H9 (cell line): Measurements from ENCODE around the gene PGBD1. TPM values are rescaled to one million over a fixed set of nuclear protein-coding genes. Genes with fewer than 3 reads are reported as not detected.

Source experiments
- DNase-seq: peaks from one replicate; pipeline ENCODE4 v3.0.0-alpha.2; 2017
- H2AFZ ChIP-seq: one replicate; pipeline ENCODE4 v1.6.1; 2013; ENCODE audit warnings: mild to moderate bottlenecking, low read length, control low read depth, moderate library complexity
- H2AK5ac ChIP-seq: 2 replicates; pipeline ENCODE4 v1.6.1; 2013; ENCODE audit warnings: low read length, control low read depth, mixed read lengths; ENCODE audit not compliant: insufficient read length
- H2BK120ac ChIP-seq: one replicate; pipeline ENCODE4 v1.6.1; 2013; ENCODE audit warnings: low read depth, mild to moderate bottlenecking, low read length, control low read depth, inconsistent platforms; ENCODE audit not compliant: poor library complexity, severe bottlenecking
- H2BK12ac ChIP-seq: 2 replicates; pipeline ENCODE4 v1.6.1; 2013; ENCODE audit warnings: low read length, control low read depth, mixed read lengths, low read depth; ENCODE audit not compliant: insufficient read length
- H2BK15ac ChIP-seq: 2 replicates; pipeline ENCODE4 v1.6.1; 2013; ENCODE audit warnings: low read depth, low read length, control low read depth
- H2BK20ac ChIP-seq: one replicate; pipeline ENCODE4 v1.6.1; 2013; ENCODE audit warnings: low read depth, mild to moderate bottlenecking, low read length, control low read depth, inconsistent platforms; ENCODE audit not compliant: poor library complexity, severe bottlenecking
- H2BK5ac ChIP-seq: 2 replicates; pipeline ENCODE4 v1.6.1; 2013; ENCODE audit warnings: low read length, control low read depth, mixed read lengths; ENCODE audit not compliant: insufficient read length
- H3K14ac ChIP-seq: 2 replicates; pipeline ENCODE4 v1.6.1; 2013; ENCODE audit warnings: low read length, control low read depth; ENCODE audit not compliant: insufficient read depth
- H3K18ac ChIP-seq: 2 replicates; pipeline ENCODE4 v1.6.1; 2013; ENCODE audit warnings: low read depth, mild to moderate bottlenecking, mixed read lengths, low read length, control low read depth; ENCODE audit not compliant: insufficient read length
- H3K23ac ChIP-seq: 2 replicates; pipeline ENCODE4 v1.6.1; 2013; ENCODE audit warnings: low read length, control low read depth, mixed read lengths, low read depth; ENCODE audit not compliant: insufficient read length
- H3K23me2 ChIP-seq: 2 replicates; pipeline ENCODE4 v1.6.1; 2013; ENCODE audit warnings: low read depth, mild to moderate bottlenecking, mixed read lengths, low read length, control low read depth; ENCODE audit not compliant: insufficient read length, poor library complexity, severe bottlenecking
- H3K27ac ChIP-seq: 2 replicates; pipeline ENCODE4 v1.5.1; 2013; ENCODE audit warnings: low read length, control low read depth, mixed read lengths, low read depth; ENCODE audit not compliant: insufficient read length
- H3K27me3 ChIP-seq: 2 replicates; pipeline ENCODE4 v1.6.1; 2013; ENCODE audit warnings: low read length, control low read depth, inconsistent platforms; ENCODE audit not compliant: insufficient read depth
- H3K4ac ChIP-seq: 2 replicates; pipeline ENCODE4 v1.6.1; 2013; ENCODE audit warnings: low read depth, mild to moderate bottlenecking, control low read depth, inconsistent platforms, low read length, moderate library complexity
- H3K4me1 ChIP-seq: 2 replicates; pipeline ENCODE4 v1.6.1; 2013; ENCODE audit warnings: low read length, control low read depth, inconsistent platforms; ENCODE audit not compliant: insufficient read depth
- H3K4me2 ChIP-seq: 2 replicates; pipeline ENCODE4 v1.6.1; 2013; ENCODE audit warnings: low read length, control low read depth, mixed read lengths; ENCODE audit not compliant: insufficient read length, insufficient read depth
- H3K56ac ChIP-seq: 2 replicates; pipeline ENCODE4 v1.6.1; 2013; ENCODE audit warnings: low read depth, mild to moderate bottlenecking, mixed read lengths, low read length, control low read depth; ENCODE audit not compliant: insufficient read length
- H3K79me1 ChIP-seq: 2 replicates; pipeline ENCODE4 v1.6.1; 2013; ENCODE audit warnings: low read depth, mild to moderate bottlenecking, moderate library complexity, low read length, control low read depth, inconsistent platforms; ENCODE audit not compliant: insufficient read depth, poor library complexity, severe bottlenecking
- H3K79me2 ChIP-seq: 2 replicates; pipeline ENCODE4 v1.6.1; 2013; ENCODE audit warnings: low read length, control low read depth, inconsistent platforms; ENCODE audit not compliant: insufficient read depth
- H3K9ac ChIP-seq: 2 replicates; pipeline ENCODE4 v1.6.1; 2013; ENCODE audit warnings: low read length, control low read depth, mixed read lengths; ENCODE audit not compliant: insufficient read length; ENCODE audit errors: extremely low read depth
- H3K9me3 ChIP-seq: one replicate; pipeline ENCODE4 v1.6.1; 2013; ENCODE audit warnings: low read depth, low read length, inconsistent platforms; ENCODE audit not compliant: control insufficient read depth
- H3T11ph ChIP-seq: one replicate; pipeline ENCODE4 v1.6.1; 2013; ENCODE audit warnings: mild to moderate bottlenecking, low read length, control low read depth, inconsistent platforms
- H4K20me1 ChIP-seq: one replicate; pipeline ENCODE4 v1.6.1; 2013; ENCODE audit not compliant: control insufficient read depth, insufficient read length, insufficient read depth
- H4K5ac ChIP-seq: 2 replicates; pipeline ENCODE4 v1.6.1; 2013; ENCODE audit warnings: low read depth, mild to moderate bottlenecking, mixed read lengths, low read length, control low read depth; ENCODE audit not compliant: insufficient read length
- H4K8ac ChIP-seq: replicated peaks from 2 replicates; pipeline ENCODE4 v1.6.1; 2013; ENCODE audit warnings: low read length, control low read depth, mixed read lengths, low read depth; ENCODE audit not compliant: insufficient read length
- H4K91ac ChIP-seq: 2 replicates; pipeline ENCODE4 v1.6.1; 2013; ENCODE audit warnings: low read depth, mild to moderate bottlenecking, moderate library complexity, mixed read lengths, low read length, control low read depth; ENCODE audit not compliant: insufficient read length
- H3K27ac Mint-ChIP-seq, 3 experiments: 2 replicates in 2 of 3; 3 replicates in 1 of 3; pipeline ENCODE4 v1.8.0; 2020 to 2021; ENCODE audit warnings: mixed read lengths in 3 of 3, mild to moderate bottlenecking in 1 of 3, moderate library complexity in 1 of 3
- H3K27me3 Mint-ChIP-seq: 2 replicates; pipeline ENCODE4 v1.8.0; 2021; ENCODE audit warnings: low read depth, mild to moderate bottlenecking, moderate library complexity, mixed read lengths
- H3K36me3 Mint-ChIP-seq, 3 experiments: 2 replicates in 2 of 3; 3 replicates in 1 of 3; pipeline ENCODE4 v1.8.0; 2020 to 2021; ENCODE audit warnings: low read depth in 3 of 3, mixed read lengths in 3 of 3; ENCODE audit not compliant: insufficient read depth in 1 of 3
- H3K4me1 Mint-ChIP-seq, 2 experiments: 2 replicates each; pipeline ENCODE4 v1.8.0; 2020; ENCODE audit warnings: mixed read lengths in 2 of 2
- H3K4me3 Mint-ChIP-seq, 2 experiments: 2 replicates in 1 of 2; 3 replicates in 1 of 2; pipeline ENCODE4 v1.8.0; 2020 to 2021; ENCODE audit warnings: mild to moderate bottlenecking in 2 of 2, mixed read lengths in 2 of 2, moderate library complexity in 1 of 2
- H3K9me3 Mint-ChIP-seq, 2 experiments: 2 replicates in 1 of 2; 3 replicates in 1 of 2; pipeline ENCODE4 v1.8.0; 2020; ENCODE audit warnings: mild to moderate bottlenecking in 2 of 2, mixed read lengths in 2 of 2, moderate library complexity in 1 of 2
- WGBS: extraction: QIAGEN DNeasy Blood & Tissue Kit; methylation state at CpG from one replicate; pipeline ENCODE4 v1.1.7; 2013; ENCODE audit warnings: missing lambda C conversion rate, low lambda C conversion rate, mixed read lengths; ENCODE audit not compliant: insufficient read length; ENCODE audit errors: extremely low coverage; 5-methylcytosine and 5-hydroxymethylcytosine counted together
- total RNA-seq: library from RNA; stranded (reverse); gene quantifications from 2 replicates; pipeline ENCODE4 v1.2.1, GENCODE V29; 2021
- TF ChIP-seq, protein P1 (sequence below): fragments of 200-600 bp; sonication (generic); conservative IDR thresholded peaks from 3 replicates; pipeline ENCODE4 v1.8.0; 2021; ENCODE audit warnings: antibody characterized with exemption, mild to moderate bottlenecking

Gene PGBD1
- total RNA-seq, 1 experiment from 2014 or later, result 10.1 TPM

- Mint-ChIP-seq H3K36me3 (no peaks in the 10 kb centered on the region), H3K27ac (no peak overlapping the region), H3K4me3 (no peak overlapping the region), H3K27me3 (peaks cover 29% of the 10 kb centered on the region), H3K4me1 (peaks cover 3 to 4% of the 10 kb centered on the region in 2 experiments; a peak in 1 of 4 replicates), H3K9me3 (no peaks in the 10 kb centered on the region; a peak in 1 of 5 replicates)
- Histone ChIP-seq H2AK5ac (no peak overlapping the region), H3K27me3 (no peaks in the 10 kb centered on the region; the same call in 1 of the 2 replicates), H4K20me1 (no peaks in the 10 kb centered on the region), H3K9me3 (no peaks in the 10 kb centered on the region), H3K14ac (no peak overlapping the region), H3K23me2 (peaks cover 6% of the 10 kb centered on the region), H3K4ac (no peak overlapping the region), H2BK120ac (no peak overlapping the region), H3K79me1 (no peaks in the 10 kb centered on the region), H3K4me2 (no peak overlapping the region), H4K91ac (no peak overlapping the region), H2BK20ac (no peak overlapping the region), H3K4me1 (no peaks in the 10 kb centered on the region), H3K23ac (no peak overlapping the region), H3K27ac (no peak overlapping the region), H2BK12ac (no peak overlapping the region), H3K79me2 (no peaks in the 10 kb centered on the region; the same call in 1 of the 2 replicates), H4K8ac (no peak overlapping the region), H2BK15ac (no peak overlapping the region), H3K18ac (no peak overlapping the region), H3K56ac (no peak overlapping the region), H3K9ac (no peak overlapping the region), H2AFZ (no peak overlapping the region), H4K5ac (no peak overlapping the region), H3T11ph (no peak overlapping the region), H2BK5ac (no peak overlapping the region)
- DNase-seq, result no peak
- TF ChIP-seq, protein P1, sequence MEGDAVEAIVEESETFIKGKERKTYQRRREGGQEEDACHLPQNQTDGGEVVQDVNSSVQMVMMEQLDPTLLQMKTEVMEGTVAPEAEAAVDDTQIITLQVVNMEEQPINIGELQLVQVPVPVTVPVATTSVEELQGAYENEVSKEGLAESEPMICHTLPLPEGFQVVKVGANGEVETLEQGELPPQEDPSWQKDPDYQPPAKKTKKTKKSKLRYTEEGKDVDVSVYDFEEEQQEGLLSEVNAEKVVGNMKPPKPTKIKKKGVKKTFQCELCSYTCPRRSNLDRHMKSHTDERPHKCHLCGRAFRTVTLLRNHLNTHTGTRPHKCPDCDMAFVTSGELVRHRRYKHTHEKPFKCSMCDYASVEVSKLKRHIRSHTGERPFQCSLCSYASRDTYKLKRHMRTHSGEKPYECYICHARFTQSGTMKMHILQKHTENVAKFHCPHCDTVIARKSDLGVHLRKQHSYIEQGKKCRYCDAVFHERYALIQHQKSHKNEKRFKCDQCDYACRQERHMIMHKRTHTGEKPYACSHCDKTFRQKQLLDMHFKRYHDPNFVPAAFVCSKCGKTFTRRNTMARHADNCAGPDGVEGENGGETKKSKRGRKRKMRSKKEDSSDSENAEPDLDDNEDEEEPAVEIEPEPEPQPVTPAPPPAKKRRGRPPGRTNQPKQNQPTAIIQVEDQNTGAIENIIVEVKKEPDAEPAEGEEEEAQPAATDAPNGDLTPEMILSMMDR, result no peak
- no CpG with 5 or more reads among the region's 1 CpG for WGBS
Observed at GRCh38 chr6:28345201-28345600, 63.8 kb downstream of the PGBD1 start.
